ENCODE data around the gene STARD13. TPM values are rescaled to one million over a fixed set of nuclear protein-coding genes. Genes with fewer than 3 reads are reported as not detected.

The STARD13 gene
- total RNA-seq, 1 experiment from 2014 or later: 4.1 TPM

DNA sequence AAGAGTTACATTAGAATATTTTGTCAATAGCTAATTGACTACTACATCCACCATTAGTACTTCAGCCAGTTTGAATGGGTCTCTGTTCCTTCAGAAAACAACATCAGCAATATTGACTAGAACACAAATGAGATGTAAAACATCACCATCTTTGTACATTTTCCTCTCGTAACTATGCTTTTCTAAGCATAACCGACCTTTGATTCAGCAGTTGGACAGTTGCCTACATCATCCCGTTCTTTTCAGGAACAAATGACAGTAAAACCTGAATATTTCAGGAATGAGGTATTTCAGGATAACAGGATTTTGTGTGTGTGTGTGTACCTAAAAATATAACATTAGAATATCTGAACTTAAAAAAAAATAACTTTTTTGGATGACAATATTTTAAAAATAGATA lies 60.9 kb downstream of the STARD13 start:
- no peaks in the 10 kb centered on the region for H3K9me2 ChIP-seq (ENCODE audit: insufficient read depth)
- ChIA-PET POLR2A (no interaction called here), RAD21 (ENCODE audit: low non-redundant PET in 1 of 2, low total read pairs in 2 of 2, uncharacterized antibody in 2 of 2, unreplicated experiment in 2 of 2) (no interaction called here), CTCF (no interaction called here)
- H3K9me3 ChIP-seq (ENCODE audit: control insufficient read depth in 1 of 2, insufficient read depth in 1 of 2, low read depth in 1 of 2, low read length in 2 of 2): peaks cover 0 to 4% of the 10 kb centered on the region in 2 experiments; a peak in 1 of 4 replicates
- no peak overlapping the region for H3K9ac ChIP-seq (ENCODE audit: low read length)
- DNase-seq (ENCODE audit: low read depth, low spot score) (no peak), ATAC-seq (no peak)
- no peaks in the 10 kb centered on the region for H3K27me3 ChIP-seq (ENCODE audit: insufficient read depth, low read length)
- no peaks in the 10 kb centered on the region for H4K20me1 ChIP-seq (ENCODE audit: insufficient read depth)
- H3K4me1 ChIP-seq (ENCODE audit: control insufficient read depth in 1 of 2, insufficient read depth in 2 of 2, low read length in 2 of 2): no peaks in the 10 kb centered on the region
- intact Hi-C loops (cut with micrococcal nuclease): no loop called here
- BruUV-seq (replicated peaks): no TSS peak
- no peaks in the 10 kb centered on the region for H3K79me2 ChIP-seq (ENCODE audit: insufficient read depth, low read length)
- no peak for TF ChIP-seq YY1 (IDR thresholded peaks at IDR 0.05; ENCODE audit: extremely low read depth, insufficient replicate concordance, low read depth, low read length)
- no peak for TF ChIP-seq TCF7L2 (IDR thresholded peaks at IDR 0.05; ENCODE audit: borderline replicate concordance, extremely low read depth, insufficient read depth, insufficient read length)
- TF ChIP-seq, protein P1, sequence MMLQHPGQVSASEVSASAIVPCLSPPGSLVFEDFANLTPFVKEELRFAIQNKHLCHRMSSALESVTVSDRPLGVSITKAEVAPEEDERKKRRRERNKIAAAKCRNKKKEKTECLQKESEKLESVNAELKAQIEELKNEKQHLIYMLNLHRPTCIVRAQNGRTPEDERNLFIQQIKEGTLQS (IDR thresholded peaks at IDR 0.05): no peak
- TF ChIP-seq, protein P2, sequence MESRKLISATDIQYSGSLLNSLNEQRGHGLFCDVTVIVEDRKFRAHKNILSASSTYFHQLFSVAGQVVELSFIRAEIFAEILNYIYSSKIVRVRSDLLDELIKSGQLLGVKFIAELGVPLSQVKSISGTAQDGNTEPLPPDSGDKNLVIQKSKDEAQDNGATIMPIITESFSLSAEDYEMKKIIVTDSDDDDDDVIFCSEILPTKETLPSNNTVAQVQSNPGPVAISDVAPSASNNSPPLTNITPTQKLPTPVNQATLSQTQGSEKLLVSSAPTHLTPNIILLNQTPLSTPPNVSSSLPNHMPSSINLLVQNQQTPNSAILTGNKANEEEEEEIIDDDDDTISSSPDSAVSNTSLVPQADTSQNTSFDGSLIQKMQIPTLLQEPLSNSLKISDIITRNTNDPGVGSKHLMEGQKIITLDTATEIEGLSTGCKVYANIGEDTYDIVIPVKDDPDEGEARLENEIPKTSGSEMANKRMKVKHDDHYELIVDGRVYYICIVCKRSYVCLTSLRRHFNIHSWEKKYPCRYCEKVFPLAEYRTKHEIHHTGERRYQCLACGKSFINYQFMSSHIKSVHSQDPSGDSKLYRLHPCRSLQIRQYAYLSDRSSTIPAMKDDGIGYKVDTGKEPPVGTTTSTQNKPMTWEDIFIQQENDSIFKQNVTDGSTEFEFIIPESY (IDR thresholded peaks at IDR 0.05; ENCODE audit: extremely low read depth, insufficient replicate concordance, low read length): no peak
- TF ChIP-seq, protein P3, sequence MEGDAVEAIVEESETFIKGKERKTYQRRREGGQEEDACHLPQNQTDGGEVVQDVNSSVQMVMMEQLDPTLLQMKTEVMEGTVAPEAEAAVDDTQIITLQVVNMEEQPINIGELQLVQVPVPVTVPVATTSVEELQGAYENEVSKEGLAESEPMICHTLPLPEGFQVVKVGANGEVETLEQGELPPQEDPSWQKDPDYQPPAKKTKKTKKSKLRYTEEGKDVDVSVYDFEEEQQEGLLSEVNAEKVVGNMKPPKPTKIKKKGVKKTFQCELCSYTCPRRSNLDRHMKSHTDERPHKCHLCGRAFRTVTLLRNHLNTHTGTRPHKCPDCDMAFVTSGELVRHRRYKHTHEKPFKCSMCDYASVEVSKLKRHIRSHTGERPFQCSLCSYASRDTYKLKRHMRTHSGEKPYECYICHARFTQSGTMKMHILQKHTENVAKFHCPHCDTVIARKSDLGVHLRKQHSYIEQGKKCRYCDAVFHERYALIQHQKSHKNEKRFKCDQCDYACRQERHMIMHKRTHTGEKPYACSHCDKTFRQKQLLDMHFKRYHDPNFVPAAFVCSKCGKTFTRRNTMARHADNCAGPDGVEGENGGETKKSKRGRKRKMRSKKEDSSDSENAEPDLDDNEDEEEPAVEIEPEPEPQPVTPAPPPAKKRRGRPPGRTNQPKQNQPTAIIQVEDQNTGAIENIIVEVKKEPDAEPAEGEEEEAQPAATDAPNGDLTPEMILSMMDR (IDR thresholded peaks at IDR 0.05 in 2 of 3, conservative IDR thresholded peaks at IDR 0.05 in 1 of 3; ENCODE audit: borderline replicate concordance in 1 of 3, insufficient read depth in 1 of 3, low read depth in 2 of 3, low read length in 2 of 3): no peak
- no peak for TF ChIP-seq EZH2 (IDR thresholded peaks at IDR 0.05)
- TF ChIP-seq CEBPB (IDR thresholded peaks at IDR 0.05; ENCODE audit: low read depth): no peak
- TF ChIP-seq ZFX (IDR thresholded peaks at IDR 0.05): no peak
- no peak for TF ChIP-seq FOSL1 (IDR thresholded peaks at IDR 0.05; ENCODE audit: low read depth)
- no peak for TF ChIP-seq CBX3 (IDR thresholded peaks at IDR 0.05; ENCODE audit: low read depth)
- no peak for TF ChIP-seq JUND (IDR thresholded peaks at IDR 0.05)
- TF ChIP-seq EGR1 (IDR thresholded peaks at IDR 0.05; ENCODE audit: low read depth): no peak
- TF ChIP-seq, protein P4, sequence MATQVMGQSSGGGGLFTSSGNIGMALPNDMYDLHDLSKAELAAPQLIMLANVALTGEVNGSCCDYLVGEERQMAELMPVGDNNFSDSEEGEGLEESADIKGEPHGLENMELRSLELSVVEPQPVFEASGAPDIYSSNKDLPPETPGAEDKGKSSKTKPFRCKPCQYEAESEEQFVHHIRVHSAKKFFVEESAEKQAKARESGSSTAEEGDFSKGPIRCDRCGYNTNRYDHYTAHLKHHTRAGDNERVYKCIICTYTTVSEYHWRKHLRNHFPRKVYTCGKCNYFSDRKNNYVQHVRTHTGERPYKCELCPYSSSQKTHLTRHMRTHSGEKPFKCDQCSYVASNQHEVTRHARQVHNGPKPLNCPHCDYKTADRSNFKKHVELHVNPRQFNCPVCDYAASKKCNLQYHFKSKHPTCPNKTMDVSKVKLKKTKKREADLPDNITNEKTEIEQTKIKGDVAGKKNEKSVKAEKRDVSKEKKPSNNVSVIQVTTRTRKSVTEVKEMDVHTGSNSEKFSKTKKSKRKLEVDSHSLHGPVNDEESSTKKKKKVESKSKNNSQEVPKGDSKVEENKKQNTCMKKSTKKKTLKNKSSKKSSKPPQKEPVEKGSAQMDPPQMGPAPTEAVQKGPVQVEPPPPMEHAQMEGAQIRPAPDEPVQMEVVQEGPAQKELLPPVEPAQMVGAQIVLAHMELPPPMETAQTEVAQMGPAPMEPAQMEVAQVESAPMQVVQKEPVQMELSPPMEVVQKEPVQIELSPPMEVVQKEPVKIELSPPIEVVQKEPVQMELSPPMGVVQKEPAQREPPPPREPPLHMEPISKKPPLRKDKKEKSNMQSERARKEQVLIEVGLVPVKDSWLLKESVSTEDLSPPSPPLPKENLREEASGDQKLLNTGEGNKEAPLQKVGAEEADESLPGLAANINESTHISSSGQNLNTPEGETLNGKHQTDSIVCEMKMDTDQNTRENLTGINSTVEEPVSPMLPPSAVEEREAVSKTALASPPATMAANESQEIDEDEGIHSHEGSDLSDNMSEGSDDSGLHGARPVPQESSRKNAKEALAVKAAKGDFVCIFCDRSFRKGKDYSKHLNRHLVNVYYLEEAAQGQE (IDR thresholded peaks at IDR 0.05; ENCODE audit: low read depth): no peak
- no peak for TF ChIP-seq SP1 (IDR thresholded peaks at IDR 0.05; ENCODE audit: low read depth)
- no peak for TF ChIP-seq SRF (IDR thresholded peaks at IDR 0.05; ENCODE audit: low read depth)
- TF ChIP-seq ZNF274 (IDR thresholded peaks at IDR 0.05; ENCODE audit: low read depth, low read length): no peak
- TF ChIP-seq ELF1 (IDR thresholded peaks at IDR 0.05; ENCODE audit: borderline replicate concordance, low read depth): no peak
- no peak for TF ChIP-seq POLR2AphosphoS5 (IDR thresholded peaks at IDR 0.05; ENCODE audit: low read depth, low read length)
- no peaks in the 10 kb centered on the region for H3K36me3 ChIP-seq (ENCODE audit: control insufficient read depth in 1 of 2, insufficient read depth in 2 of 2, low read length in 2 of 2)
- no peak overlapping the region for H3K4me2 ChIP-seq (ENCODE audit: low read length)
- H2AFZ ChIP-seq (ENCODE audit: low read depth, low read length, poor library complexity, severe bottlenecking): no peak overlapping the region
- no peak overlapping the region for H3K4me3 ChIP-seq (replicated peaks in 1 of 2; ENCODE audit: low read depth in 1 of 2, low read length in 2 of 2)
- H3K27ac ChIP-seq (ENCODE audit: low read depth, low read length): no peak overlapping the region
